Fibroblast of villous mesenchyme (primary cell): Measurements from ENCODE around the gene CYBC1. TPM values are rescaled to one million over a fixed set of nuclear protein-coding genes. Genes with fewer than 3 reads are reported as not detected.

ENCODE experiments used
- DNase-seq: peaks from one replicate; pipeline ENCODE4 v3.0.0-alpha.2; 2010; ENCODE audit warnings: low read depth
- H3K4me3 ChIP-seq: 2 replicates; pipeline ENCODE4 v1.5.1; 2011; ENCODE audit warnings: low read depth, mild to moderate bottlenecking, low read length
- total RNA-seq: library from RNA; depleted of rRNA; stranded (reverse); fragments of >200 nt; gene quantifications from 2 replicates; pipeline ENCODE4 v1.2.3, GENCODE V29; 2012
- TF ChIP-seq, protein P1 (sequence below): IDR thresholded peaks from 2 replicates; pipeline ENCODE4 v1.5.1; 2012; ENCODE audit warnings: low read depth, mild to moderate bottlenecking, low read length; ENCODE audit not compliant: insufficient read depth

CYBC1 gene
- total RNA-seq: 46.2 and 59.6 TPM in 2 replicates

DNA sequence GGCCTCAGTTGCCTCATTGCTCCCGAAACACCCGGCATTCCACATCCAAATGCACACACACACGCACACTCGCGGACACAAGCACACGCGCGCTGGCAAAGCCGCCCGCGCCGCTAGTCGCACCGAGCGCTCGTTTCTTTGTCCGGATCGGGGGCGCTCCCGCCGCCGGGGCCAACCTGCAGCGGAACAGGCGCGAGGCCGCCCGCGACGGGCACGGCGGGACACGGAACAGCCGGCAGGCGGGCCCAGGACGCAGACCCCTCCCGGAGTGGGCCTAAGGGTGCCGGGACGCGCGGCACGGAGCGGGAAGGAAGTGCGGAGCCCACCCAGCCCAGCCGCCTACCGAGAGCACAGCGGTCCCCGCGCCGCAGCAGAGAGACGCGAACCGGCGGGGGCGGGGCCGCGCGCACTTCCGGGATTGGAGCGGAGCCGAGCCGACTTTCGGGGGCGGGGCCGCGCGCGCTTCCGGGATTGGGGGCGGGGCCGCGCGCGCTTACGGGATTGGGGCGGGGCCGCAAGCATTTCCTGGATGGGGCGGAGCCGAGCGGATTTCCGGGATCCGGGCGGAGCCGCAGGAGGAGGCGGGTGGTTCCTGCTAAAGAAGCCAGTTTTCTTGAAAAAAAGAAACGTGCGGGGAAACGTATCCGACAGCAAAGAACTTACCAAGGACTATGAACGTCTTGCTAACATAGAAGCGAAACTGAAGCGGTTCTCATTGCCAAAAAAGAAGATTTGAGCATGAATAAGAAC is at the start of gene CYBC1:
Gene CYBC1 (minus strand): TSS at position 396 of the 750 bp plus-strand sequence. CDS start 1,498 bp downstream, outside the sequence.
- DNase-seq: peak; percentile 95
- TF ChIP-seq, protein P1, sequence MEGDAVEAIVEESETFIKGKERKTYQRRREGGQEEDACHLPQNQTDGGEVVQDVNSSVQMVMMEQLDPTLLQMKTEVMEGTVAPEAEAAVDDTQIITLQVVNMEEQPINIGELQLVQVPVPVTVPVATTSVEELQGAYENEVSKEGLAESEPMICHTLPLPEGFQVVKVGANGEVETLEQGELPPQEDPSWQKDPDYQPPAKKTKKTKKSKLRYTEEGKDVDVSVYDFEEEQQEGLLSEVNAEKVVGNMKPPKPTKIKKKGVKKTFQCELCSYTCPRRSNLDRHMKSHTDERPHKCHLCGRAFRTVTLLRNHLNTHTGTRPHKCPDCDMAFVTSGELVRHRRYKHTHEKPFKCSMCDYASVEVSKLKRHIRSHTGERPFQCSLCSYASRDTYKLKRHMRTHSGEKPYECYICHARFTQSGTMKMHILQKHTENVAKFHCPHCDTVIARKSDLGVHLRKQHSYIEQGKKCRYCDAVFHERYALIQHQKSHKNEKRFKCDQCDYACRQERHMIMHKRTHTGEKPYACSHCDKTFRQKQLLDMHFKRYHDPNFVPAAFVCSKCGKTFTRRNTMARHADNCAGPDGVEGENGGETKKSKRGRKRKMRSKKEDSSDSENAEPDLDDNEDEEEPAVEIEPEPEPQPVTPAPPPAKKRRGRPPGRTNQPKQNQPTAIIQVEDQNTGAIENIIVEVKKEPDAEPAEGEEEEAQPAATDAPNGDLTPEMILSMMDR: peak; percentile 1
- peak within 1 kb of the TSS; percentile 88 for H3K4me3 ChIP-seq

DNA sequence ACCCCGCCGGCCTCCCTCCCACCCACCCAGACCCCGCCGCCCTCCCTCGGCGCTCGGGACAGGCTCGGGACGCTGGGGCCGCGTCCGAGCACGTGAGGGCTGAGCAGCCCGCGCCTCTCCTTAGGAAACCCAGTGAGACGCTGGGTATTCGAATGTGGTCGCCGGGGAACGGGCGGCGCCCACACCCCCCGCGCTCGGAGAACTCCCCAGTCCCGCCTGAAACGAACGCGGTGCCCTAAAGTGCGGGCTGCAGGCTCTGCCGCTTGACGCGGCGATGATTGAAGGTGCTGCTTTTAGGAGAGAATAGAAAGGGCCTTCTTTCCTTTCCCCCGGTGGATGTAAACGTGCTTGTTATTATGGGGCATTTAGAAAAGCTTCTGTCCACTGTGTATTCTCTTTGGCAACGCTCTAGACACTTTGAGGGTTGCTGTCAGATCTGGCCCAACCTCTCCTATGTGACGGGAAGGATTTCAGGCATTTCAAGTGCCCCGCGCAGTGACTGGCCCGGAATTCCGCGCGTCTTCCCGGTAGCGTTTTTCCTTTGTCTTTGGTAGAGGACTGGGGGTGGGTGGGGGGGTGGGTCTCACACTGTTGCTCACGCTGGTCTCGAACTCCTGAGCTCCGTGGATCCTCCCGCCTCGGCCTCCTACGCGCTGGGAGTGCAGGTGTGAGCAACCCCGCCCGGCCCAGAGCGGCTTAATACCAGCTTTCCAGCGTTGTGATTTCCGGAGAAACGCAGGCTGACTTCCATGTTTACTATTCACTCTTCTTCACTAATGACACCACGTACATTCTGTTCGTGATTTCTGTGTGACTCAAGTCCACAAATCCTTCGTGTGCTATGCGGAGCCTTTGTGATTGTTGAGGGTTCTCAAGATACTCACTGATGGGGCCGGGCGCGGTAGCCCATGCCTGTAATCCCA is 47.2 kb upstream of the CYBC1 start:
- peak; percentile 83 for DNase-seq
- TF ChIP-seq, protein P1: no peak
- H3K4me3 ChIP-seq: peak overlapping the region; percentile 59

DNA sequence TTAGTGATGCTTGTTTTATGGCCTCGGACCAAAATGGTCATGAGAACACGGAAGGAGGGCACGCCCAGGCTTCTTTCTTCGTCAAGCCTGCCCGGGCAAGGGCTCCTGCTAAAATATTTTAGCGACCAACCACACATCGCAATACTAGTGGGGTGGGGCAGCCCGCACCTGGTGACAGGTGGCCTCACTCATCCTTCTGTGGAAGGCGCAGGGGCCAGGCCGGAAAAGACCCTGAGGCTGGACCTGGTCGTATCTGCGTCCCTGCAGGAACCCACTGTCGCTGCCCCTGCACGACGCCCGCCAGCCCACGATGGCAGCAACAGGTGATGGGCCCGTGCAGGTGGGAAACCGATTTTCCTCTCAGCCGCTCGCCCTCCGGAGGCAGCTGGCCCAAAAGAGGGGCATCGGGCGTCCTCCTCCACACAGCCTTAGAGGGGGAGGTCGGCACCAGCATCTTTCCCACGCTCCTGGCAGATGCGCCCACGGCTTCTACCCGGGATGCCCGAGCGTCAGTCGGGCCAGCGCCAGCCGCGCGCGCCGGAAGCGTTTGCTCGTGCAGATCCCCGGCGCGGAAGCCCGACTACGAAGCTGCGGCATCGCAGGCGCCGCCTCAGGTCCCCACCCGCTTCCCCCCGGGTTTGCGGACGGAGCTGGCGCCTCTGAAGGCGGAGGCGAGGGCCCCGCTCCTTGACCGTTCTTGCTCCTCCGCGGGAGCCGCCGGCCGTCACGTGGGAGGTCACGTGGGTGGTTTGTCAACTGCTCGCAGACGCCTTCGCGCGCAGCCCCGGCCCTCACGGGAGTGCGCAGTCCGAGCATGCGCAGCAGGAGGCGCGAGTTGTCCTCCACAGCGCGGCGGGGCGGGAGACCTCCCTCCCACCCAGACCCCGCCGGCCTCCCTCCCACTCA is 46.2 kb upstream of the CYBC1 start:
- peak; percentile 94 for DNase-seq
- TF ChIP-seq, protein P1: no peak

DNA sequence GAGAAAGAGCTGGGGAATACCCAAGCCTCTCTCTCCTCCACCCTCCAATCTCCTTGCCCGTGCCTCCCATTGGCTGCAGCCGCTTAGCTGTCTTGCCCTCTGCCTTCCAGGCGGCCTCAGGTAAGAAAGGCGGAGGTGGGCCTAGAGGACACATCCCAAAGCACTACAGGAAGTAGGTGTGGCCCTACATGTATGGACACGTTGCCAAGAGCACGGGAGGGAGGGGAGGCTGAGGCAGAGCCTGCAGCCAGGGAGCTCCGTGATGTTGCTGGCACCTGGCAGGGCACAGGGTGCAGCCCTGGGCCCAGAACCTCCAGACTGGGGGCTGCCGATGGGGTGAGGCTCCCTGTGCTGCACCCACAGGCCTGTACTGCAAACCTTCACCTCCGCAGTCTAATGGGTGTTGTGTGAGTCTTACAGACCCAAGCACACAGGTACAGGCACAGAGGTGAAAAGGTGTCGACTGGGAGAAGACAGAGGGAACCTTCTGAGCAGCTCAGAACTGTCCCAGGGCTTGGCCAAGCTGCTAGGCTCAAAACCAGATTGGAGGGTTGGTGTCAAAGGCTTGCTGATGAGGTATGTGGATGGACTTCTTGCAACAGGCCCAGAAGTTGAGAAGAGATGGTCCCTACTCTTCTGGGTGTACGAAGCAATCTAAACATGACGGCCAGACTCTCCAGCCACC is 45.4 kb upstream of the CYBC1 start:
- DNase-seq: no peak
- H3K4me3 ChIP-seq: no peak overlapping the region
- TF ChIP-seq, protein P1: no peak

More for the DNA sequence above, 46.2 kb upstream of the CYBC1 start:
- peak overlapping the region; percentile 75 for H3K4me3 ChIP-seq

DNA sequence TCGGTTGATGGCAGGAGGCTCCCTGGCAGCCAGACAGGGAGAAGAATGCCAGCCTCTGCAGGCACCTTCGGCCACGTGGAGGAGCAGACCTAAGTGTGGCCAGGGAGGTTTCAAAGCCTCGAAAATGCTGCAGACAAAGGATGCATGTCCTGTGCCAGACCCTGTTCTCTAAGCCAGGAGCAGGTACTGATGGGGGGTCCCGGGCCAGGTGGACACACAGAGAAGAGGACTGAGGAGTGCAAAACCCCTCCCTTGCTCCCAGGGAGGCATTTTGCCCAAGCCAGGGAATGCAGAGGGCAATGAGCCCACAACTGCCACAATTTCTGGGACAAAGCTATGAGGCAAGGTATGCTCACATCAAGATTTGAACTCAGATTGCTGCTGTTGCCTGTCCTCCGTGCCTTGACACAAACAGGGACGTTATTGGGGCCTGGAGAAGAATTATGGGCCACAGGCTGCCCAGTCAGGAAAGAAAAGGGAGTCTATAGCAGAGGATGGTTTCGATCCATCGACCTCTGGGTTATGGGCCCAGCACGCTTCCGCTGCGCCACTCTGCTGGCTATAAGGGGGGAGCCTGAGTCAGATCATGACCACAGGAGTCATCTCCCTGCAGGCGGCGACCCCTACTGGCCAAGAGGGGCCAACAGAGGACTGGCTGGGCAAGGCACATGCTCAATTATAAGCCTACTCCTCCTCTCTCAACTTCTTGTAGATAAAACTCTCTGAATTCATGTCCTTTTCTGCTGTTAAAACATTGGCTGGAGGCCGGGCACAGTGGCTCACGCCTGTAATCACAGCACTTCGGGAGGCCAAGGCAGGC is 43.9 kb upstream of the CYBC1 start:
- peak; percentile 93 for DNase-seq
- TF ChIP-seq, protein P1: peak; percentile 79
- H3K4me3 ChIP-seq: peak overlapping the region; percentile 41
